ENCODE measurements around the gene ZNF337. TPM values are rescaled to one million over a fixed set of nuclear protein-coding genes. Genes with fewer than 3 reads are reported as not detected.
"Not testable (repeated sequence)": the region's sequence is repeated elsewhere in the genome, so short reads cannot be mapped to it uniquely, and the experiment has no call there.

ZNF337 gene
- 32.3 TPM for total RNA-seq

DNA sequence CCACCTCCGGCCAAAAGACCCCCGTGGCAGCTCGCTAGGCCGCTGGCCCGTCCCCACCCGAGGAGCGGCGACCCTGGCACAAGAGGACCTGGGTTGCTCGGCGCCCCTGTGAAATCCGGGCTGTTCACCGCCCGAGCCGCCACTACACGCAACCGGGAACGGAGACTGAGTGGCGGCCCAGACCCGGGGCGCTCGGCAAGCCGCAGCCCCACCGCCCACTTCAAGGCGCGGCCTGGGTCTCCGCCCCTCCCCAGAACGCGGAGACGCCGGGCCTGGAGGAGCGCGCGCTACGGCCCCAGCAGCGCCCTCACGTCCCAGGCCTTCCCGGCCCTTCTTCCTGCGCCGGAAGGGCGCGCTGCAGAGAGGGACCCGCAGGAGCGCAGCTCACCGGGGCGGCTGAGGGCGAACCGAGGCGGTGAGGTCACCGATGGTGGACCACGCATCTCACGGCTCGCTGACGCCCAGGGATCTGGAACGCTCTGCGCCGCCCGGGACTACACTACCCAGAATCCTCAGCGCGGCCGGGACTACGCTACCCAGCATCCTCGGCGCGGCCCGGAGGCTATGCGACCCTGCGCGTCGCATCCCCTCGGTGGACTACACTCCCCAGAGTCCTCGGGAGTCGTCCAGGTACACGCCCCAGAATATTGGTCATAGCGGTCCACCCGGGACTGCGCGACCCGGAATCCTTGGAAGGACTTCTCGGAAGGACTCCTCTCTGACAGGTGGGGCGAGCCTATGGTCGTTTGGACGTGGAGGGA is at the start of gene ZNF337:
ZNF337 (minus strand) TSS at position 483 of the 761 bp plus-strand sequence. CDS start 10,436 bp downstream, outside the sequence.
- DNase-seq (ENCODE audit: low spot score), result peak; percentile 95

DNA sequence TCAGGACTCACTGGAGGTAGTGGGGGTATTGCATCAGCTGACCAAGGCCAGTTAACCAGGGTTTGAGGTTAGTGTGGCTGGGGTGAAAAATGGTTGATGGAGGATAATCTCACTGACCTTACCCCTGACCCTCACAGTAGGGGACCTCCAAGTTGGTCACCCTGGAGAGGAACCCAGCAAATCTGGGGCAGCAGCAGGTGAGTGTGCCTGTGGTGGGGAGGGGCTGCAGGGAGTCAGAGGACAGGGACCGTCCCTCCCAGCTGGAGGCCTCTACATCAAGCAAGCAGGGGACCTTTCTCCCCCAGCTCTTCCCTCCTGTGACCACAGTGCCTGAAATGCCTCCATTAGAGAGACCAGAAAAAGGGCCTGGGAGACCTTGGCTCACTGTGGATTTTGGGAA is 49.1 kb upstream of the ZNF337 start:
- no peak for DNase-seq (ENCODE audit: low spot score)

DNA sequence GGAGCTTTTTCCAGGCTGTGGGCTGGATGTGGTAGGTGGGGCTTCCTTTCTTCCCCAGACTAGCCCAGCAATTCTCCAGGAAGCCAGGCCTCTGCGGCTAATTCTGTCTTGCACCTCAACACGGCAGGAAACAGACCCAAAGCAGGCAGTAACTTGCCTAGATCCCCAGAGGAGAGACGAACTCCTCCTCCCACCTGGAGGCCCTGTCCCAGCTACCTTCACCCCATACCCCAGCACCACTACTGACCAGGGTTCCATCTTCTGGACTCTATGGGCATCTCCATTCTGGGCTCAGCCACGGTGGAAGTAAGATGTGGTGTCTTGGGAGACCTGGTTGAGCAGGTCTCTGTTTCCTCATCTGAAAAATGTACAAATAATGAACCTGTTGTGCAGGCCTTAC is 48.4 kb upstream of the ZNF337 start:
- DNase-seq (ENCODE audit: low spot score), result no peak

DNA sequence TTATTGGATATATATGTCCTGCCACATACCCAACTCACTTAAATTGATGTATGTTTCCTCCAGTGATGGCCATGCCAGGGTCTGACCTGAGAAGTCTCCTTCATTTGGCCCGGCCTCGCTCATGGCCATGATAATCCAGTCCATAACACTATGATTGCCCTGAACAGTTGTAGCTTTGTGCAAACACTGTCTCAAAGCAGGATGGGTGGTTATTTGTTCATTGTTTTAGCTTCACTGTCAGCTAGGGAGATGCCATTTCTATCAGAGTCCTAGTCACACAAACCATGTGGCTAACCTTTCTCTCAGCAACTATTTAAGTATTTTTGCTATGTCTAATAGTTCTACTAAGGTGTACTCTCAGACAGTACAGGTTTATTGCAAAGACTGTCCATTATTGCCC is 47.6 kb upstream of the ZNF337 start:
- DNase-seq (ENCODE audit: low spot score), result no peak

DNA sequence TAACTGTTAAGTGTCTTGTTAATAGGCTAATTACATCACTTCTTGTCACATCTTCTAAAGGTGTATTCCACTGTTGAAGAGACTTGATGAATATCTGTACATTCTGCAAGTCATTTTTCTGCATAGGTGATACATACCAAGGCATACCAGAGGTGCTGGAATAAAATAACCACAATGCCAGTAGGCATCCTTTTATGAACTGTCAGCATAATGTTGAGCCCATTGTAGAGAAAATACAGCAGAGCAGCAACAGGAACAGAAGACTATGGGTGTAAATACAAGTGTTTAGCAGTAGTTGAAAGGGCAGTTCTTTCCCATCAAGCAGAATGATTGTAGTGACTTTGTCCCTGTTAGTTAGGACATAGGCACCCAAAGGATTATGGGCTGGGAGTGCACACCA is 44.4 kb upstream of the ZNF337 start:
- DNase-seq (ENCODE audit: low spot score), result no peak

DNA sequence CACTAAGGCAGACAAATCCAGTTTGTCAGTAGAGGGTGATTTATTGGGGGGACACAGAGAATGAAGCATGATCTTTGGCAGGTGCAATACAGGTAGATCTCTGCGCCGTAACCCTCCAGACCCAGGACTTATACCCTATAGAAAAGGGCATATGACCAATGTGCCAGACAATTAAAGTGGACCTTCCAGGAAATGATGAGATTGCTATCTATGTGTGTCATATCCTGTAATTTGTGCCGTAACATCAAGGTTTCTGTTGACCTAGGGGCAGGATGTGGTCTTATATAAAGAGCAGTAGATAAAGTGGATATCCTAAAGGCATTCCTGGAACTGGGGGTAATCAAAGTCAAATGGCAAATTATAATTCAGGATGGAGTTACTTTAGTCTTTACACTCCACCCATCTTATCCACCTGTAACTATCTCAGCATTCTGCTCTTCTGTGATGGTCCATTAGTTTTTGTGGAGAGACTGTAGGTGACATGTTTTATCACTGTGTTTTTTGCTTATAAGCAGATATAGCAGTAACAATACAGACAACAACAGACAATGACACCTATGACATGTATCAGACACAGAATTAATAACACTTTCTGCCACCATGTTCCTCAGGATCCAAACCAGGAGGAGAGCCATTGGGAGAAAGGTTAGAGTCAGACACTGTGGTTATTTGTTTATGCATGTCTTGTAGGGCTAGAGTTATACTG is 43.1 kb upstream of the ZNF337 start:
- no peak for DNase-seq (ENCODE audit: low spot score)

DNA sequence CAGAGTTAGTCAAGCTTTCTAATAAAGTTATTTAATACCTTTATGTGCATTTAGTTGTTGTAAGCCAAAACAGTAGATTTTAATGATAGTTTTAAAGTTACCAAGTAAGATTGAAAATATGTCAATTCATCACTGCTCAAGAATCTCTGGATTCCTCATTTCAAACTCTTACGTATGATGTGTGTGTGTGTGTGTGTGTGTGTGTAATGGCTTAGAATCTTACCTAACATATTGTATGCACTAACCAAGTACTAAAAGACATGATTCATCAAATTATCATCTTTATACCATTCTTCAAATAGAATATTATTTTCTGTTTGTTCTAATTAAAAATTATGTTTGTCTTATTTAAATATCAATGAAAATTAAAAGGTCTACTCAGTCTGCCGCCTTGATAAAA is 41.5 kb upstream of the ZNF337 start:
- DNase-seq (ENCODE audit: low spot score), result no peak

DNA sequence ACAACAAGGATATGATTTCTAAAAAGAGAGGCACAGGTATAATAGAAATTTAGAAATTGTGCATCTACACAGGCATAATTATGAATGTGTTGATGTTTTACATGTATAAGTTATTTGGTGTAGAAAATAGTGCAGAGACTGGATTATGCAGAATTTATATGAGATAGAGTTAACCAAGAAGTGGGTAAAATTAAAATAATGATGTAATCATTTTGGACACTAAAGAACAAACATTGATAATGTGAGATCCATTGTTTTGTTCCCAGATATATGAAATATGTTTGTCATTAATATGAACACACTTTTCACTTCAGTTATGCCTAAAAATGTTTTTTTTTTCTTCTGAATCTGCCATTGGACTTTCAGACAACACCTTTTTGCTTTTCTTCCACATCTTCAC is 37.2 kb upstream of the ZNF337 start:
- no peak for DNase-seq (ENCODE audit: low spot score)

DNA sequence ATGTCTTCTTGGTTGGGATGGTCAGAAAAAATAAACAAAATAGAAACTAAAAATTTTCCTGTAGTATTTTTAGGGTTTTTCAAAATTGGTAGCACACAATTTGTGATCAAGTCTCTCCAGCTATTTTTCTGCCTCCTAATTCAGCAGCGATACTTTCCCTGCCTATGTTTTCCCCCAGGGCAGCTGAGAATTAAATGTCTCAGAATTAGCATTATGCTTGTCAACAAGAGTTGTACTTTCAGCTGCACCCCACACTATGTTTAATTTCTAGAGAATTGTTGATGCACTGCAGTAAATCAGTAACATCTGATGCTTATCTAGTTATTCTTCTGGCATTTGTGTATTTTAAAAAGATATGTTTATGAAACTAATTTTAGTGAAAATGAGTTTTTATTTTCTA is 34.2 kb upstream of the ZNF337 start:
- DNase-seq (ENCODE audit: low spot score), result no peak

DNA sequence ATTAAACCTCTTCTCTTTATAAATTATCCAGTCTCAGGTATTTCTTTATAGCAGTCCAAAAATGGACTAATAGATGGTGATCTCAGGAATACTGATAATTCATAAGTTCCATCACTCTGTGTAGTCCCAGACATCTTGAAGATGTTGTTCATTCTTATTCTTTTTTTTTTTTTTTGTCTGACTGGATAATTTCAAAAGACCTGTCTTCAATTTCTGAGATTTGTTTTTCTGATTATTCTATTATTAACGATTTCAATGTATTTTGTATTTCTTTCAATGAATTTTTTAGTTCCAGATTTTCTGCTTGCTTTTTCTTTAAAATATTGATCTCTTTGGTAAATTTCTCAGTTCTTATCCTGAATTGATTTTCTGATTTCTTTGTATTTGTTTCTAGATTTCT is 29.7 kb upstream of the ZNF337 start:
- no peak for DNase-seq (ENCODE audit: low spot score)

DNA sequence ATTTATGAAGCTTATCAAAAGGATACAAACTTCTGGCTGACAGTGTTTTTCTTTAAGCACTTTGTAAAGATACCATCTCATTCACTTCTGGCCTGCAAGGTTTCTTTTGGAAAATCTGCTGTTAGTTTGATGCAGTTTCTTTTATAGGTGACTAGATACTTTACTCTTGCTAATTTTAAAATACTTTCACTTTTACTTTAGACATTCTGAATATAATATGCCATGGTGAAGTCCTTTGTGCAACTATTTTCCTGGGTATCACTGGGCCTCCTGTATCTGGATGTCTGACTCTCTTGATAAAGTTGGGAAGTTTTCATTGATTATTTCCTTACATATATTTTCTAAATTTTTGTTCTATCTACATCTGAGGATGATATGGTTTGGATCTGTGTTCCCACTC is 29.0 kb upstream of the ZNF337 start:
- no peak for DNase-seq (ENCODE audit: low spot score)

DNA sequence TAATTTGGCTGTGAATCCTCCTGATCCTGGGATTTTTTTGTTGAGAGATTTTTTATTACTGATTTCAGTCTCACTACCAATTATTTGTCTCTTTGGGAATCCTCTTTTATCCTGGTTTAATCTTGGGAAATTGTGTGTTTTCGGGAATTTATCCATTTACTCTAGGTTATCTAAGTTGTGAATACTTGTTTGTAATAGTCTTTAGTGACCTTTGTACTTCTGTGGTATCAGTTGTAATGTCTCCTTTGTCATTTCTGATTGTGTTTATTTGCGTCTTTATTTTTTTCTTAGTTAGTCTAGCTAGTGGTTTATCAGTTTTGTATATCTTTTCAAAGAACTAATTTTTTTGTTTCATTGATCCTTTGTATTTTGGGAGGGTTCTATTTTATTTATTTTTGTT is 27.3 kb upstream of the ZNF337 start:
- no peak for DNase-seq (ENCODE audit: low spot score)

DNA sequence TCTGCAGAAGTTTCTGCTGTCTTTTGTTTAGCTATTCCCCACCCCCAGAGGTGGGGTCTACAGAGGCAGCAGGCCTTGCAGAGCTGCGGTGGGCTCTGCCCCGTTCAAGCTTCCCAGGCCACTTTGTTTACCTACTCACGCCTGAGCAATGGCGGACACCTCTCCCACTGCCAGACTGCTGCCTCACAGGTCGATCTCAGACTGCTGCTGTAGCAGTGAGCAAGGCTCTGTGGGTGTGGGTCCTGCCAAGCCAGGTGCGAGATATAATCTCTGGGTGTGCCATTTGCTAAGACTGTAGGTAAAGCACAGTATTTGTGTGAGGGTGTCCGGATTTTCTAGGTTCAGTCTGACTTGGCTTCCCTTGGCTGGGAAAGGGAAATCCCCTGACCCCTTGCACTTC is 23.6 kb upstream of the ZNF337 start:
- DNase-seq (ENCODE audit: low spot score), result no peak

DNA sequence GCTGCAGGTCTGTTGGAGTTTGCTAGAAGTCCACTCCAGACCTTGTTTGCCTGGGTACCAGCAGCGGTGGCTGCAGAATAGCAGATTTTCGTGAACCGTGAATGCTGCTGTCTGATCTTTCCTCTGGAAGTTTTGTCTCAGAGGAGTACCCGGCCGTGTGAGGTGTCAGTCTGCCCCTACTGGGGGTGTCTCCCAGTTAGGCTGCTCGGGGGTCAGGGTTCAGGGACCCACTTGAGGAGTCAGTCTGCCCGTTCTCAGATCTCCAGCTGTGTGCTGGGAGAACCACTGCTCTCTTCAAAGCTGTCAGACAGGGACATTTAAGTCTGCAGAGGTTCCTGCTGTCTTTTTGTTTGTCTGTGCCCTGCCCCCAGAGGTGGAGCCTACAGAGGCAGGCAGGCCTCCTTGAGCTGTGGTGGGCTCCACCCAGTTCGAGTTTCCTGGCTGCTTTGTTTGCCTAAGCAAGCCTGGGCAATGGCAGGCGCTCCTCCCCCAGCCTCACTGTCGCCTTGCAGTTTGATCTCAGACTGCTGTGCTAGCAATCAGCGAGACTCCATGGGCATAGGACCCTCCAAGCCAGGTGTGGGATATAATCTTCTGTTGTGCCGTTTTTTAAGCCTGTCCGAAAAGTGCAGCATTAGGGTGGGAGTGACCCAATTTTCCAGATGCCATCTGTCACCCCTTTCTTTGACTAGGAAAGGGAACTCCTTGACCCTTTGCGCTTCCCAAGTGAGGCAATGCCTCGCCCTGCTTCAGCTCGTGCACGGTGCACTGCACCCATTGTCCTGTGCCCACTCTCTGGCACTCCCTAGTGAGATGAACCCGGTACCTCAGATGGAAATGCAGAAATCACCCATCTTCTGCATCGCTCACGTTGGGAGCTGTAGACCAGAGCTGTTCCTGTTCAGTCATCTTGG is 22.5 kb upstream of the ZNF337 start:
- peak; percentile 68 for DNase-seq (ENCODE audit: low spot score)

DNA sequence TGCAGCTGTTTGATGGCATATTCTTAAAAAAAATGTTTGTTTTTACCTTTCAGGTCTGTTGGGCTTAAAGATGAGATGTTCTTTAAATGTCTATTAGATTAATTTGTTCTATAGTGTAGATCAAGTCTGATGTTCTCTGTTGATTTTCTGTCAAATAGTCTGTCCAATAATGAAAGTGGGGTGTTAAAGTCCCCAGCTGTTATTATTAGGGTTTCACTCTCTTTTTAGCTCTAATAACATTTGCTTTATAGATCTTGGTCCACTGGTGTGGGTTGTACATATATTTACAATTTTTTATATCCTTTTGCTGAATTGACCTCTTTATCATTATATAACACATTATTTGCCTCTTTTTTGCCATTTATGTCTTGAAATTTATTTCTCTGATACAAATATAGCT is 11.0 kb upstream of the ZNF337 start:
- DNase-seq (ENCODE audit: low spot score), result no peak

DNA sequence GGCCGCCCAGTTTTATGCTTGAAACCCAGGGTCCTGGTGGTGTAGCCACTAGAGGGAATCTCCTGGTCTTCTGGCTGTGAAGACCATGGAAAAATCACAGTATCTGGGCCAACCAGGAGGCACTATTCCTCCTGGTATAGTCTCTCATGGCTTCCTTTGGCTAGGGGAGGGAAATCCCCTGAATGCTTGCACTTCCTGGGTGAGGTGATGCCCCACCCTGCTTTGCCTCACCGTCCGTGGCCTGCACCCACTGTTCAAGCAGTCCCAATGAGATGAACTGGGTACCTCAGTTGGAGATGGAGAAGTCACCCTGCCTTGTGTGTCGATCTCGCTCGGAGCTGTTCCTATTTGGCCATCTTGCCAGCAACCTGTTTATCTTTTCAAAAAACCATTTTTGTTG is 10.1 kb upstream of the ZNF337 start:
- no peak for DNase-seq (ENCODE audit: low spot score)

DNA sequence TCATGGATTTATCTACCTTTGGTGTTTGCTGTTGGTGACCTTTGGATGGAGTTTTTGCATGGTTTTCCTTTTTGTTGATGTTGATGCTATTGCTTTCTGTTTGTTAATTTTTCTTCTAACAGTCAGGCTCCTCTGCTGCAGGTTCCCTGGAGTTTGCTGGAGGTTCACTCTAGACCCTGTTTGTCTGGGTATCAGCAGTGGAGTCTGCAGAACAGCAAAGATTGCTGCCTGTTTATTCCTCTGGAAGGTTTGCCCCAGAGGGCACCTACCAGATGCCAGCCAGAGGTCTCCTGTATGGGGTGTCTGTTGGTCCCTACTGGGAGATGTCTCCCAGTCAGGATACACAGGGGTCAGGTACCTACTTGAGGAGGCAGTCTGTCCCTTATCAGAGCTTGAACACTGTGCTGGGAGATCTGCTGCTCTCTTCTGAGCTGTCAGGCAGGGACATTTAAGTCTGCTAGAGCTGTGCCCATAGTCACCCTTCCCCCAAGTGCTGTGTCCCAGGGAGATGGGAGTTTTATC is 9.2 kb upstream of the ZNF337 start:
- DNase-seq (ENCODE audit: low spot score), result no peak

DNA sequence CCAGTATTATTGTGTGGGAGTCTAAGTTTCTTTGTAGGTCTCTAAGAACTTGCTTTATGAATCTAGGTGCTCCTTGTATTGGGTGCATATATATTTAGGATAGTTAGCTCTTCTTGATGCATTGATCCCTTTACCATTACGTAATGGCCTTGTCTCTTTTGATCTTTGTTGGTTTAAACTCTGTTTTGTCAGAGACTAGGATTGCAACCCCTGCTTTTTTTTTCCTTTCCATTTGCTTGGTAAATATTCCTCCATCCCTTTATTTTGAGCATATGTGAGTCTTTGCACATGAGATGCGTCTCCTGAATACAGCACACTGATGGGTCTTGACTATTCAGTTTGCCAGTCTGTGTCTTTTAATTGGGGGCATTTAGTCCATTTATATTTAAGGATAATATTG is 7.7 kb upstream of the ZNF337 start:
- not testable (repeated sequence) for DNase-seq (ENCODE audit: low spot score)

DNA sequence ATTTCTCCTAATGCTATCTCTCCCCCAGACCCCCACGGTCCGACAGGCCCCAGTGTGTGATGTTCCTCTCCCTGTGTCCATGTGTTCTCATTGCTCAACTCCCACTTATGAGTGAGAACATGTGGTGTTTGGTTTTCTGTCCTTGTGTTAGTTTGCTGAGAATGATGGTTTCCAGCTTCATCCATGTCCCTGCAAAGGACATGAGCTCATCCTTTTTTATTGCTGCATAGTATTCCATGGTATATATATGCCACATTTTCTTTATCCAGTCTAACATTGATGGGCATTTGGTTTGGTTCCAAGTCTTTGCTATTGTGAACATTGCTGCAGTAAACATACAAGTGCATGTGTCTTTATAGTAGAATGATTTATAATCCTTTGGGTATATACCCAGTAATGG is 4.2 kb upstream of the ZNF337 start:
- DNase-seq (ENCODE audit: low spot score), result not testable (repeated sequence)

DNA sequence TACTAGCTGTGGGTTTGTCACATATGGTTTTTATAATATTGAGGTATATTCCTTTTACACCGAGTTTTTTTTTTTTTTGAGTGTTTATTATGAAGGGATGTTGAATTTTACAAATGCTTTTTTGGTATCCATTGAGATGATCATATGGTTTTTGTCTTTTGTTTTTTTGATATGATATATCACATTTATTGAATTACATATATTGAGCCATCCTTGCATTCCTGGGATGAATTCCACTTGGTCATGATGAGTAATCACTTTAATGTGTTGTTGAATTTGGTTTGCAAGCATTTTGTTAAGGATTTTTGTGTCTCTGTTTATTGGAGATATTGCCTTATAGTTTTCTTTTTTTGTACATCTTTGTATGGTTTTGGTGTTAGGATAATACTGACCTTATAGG is 3.3 kb upstream of the ZNF337 start:
- DNase-seq (ENCODE audit: low spot score), result no peak

DNA sequence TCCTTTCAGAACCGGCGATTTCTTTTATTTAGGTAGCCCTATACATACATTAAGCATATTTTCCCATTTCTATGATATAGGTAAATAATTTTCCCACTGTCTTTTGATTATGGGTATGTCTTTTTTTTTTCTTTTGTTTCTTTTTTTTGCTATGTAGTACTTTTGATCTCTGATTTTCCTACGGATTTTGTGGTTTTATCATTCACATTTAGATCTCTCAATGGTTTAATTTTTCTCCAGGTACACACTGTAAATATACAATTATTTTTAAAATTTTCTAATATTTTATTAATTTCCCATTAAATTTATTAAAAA is 436 bp upstream of the ZNF337 start:
- no peak for DNase-seq (ENCODE audit: low spot score)

All from ureter (tissue), 1 donor.